Glomerular endothelial cell (primary cell): ENCODE data around the gene UNC5B. TPM values are rescaled to one million over a fixed set of nuclear protein-coding genes. Genes with fewer than 3 reads are reported as not detected.
"Not testable (repeated sequence)": the region's sequence is repeated elsewhere in the genome, so short reads cannot be mapped to it uniquely, and the experiment has no call there.

Experiments
- DNase-seq: peaks from one replicate; pipeline ENCODE4 v3.0.0-alpha.2; 2011; ENCODE audit warnings: low read depth, low spot score; ENCODE audit errors: extremely low read depth
- total RNA-seq: library from RNA; depleted of rRNA; stranded (reverse); fragments of >200 nt; gene quantifications from 2 replicates; pipeline ENCODE4 v1.2.3, GENCODE V29; 2015

The UNC5B gene
- total RNA-seq, 1 donor from 2014 or later: 69.5 TPM

DNA sequence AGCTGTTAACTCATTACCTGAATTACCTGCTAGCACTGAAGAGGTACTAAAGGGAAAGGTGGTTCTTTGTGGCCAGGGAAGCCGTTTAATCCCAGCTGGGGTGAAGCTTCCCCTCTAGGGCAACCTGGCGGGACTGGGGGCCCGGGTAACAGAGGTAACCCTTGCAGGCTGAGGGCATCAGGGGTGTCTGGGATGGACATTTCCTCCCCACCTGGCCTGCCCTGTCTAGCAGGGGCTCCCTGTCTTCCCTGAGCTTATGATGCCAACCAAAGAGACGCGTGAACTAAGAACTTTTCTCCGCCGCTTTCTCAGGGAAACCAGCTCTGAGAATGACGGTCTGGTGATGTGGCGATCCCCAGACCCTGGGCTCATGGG lies 52.8 kb downstream of the UNC5B start:
- no peak for DNase-seq

DNA sequence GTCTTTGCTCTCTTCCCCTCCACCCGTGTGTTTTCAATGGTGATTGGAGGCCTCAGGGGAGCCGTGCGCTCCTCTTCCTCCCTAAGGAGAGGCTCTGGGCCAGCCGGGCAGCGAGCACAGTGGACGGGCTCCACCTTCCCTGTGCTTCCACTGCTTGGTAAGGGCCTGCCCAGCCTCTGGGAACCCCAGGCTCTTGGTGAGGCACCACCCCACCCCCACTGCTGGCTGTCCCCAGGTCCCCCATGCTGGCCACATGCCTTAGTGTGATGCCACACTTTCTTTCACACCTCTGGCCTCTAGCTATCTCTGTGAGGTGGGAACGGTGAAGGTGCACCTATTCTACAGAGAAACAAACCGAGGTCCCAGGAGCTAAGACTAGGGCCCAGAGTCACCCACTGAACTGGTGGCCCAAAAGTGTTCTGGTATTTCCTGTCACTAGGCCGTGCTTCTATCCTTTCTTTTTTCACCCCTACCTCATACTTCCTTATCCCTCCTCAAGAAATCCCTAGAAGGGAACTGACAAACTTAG lies 53.3 kb downstream of the UNC5B start:
- DNase-seq: no peak

DNA sequence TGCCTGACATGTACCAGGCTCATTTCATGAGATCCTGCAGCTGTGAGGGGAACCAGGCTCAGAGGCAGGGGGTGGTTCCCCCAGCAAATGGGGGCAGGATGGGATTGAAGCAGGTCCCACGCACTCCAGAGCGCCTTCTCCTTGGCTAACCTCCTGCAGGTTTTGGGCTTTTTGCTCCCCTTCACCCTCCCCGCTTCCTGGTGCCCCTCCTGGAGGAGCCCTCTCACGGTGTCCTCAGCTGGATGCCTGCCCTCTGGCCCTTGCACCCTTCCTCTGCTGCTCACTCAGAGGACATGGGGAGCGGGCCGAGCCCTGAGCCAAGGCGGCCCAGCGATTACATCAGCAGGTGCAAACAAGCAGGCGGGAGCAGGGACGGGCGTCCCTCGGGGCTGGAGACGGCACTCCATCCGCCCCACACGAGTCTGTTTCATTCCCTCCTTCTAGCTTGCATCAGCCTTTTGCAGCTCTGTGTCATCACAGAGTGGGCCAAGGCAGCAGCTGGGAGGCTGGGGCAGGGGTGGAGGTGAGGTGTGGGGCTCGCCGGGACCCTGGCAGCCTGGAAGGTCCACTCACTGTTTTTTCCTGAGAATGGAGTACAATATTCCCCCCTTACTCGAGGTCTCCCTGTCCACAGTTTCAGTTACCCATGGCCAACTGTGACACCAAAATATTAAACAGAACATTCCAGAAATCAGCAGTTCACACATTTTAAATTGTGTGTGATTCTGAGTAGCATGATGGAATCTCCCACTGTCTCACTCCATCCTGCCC lies 54.0 kb downstream of the UNC5B start:
- no peak for DNase-seq

GRCh38 chr10:71266918-71267442 lies 54.6 kb downstream of the UNC5B start:
- DNase-seq: no peak

- no peak for DNase-seq
These were observed 55.3 kb downstream of the UNC5B start for GRCh38 chr10:71267508-71268240.

GRCh38 chr10:71268247-71268691 lies 55.9 kb downstream of the UNC5B start:
- DNase-seq: no peak

GRCh38 chr10:71268758-71269157 lies 56.4 kb downstream of the UNC5B start:
- DNase-seq: no peak

DNA sequence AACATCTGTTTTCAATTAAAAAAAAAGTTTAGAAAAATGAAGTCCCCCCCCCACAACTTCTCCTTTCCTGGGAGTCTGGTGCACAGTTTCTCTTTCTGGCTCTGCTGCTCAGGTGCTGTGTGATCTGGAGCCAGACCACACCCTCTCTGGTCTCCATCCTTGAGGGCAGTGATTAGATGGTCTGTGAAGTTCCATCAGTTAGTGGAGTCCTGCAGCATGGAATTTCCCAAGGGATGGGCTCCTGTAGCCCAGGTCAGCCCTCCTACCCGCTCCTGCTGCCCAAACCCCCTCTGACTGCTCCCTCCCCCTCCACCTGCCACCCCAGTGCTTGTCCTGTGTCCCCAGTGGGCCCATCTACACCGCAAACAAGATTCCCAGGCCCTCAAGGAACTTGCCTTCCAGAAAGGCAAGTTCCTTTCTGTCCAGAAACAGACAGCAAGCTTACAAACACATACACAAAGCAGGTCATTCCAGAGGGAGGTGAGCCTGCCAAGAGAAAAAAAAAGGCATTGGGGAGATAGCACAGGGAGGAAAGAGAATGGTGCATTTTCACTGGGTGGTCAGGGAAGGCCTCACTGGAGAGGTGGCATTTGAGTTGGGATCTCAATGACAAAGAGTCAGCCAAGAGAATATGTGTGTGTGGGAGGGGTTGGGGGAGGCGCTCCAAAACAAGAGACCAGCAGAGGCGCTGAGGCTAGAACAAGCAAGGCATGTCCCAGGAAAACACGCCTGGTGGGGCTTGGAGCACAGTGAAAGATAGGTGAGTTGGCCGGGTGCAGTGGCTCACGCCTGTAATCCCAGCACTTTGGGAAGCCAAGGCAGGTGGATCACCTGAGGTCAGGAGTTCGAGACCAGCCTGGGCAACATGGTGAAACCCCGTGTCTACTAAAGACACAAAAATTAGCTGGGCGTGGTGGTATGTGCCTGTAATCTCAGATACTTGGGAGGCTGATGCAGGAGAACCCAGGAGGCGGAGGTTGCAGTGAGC lies 57.2 kb downstream of the UNC5B start:
- DNase-seq: no peak

DNA sequence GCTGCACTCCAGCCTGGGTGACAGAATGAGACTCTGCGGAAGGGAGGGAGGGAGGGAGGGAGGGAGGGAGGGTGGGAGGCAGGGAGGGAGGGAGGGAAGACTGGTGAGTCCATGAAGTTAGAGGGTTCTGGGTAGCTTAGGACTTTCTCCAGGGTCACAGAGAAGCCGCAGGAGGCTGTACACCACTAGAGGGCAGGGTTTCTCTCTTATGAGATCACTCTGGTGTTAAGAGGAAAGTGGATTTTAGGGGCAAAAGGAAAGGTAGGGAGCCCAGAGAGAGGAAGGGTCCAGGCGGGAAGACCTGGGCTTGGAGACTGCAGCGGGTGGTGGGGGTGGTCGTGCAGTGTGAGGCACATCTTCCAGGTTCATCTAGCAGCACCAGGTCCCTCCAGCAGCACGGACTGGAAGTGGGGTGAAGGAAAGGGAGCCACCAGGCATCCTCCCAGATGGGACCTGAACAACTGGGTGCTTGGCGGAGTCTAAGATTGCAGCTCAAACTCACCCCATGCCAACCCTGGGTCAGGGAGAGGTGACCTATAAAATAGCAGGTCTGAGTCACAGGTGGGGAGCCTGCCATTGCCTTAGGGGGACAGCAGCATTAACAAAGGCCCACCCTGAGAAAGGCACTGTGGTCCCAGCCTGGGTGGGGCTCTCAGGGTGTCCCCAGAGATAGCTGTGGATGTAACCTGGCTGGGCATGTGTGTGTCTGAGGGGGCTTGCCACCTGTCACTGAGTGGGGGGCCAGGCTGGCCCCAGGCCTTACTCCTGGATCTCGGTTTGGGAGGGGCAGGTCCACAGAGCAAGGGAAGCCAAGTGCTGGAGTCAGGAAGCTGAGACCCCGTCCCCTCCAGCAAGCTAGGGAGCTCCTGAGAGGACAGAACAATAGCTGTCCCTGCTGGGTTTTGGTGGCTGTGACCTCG lies 58.2 kb downstream of the UNC5B start:
- DNase-seq: no peak

DNA sequence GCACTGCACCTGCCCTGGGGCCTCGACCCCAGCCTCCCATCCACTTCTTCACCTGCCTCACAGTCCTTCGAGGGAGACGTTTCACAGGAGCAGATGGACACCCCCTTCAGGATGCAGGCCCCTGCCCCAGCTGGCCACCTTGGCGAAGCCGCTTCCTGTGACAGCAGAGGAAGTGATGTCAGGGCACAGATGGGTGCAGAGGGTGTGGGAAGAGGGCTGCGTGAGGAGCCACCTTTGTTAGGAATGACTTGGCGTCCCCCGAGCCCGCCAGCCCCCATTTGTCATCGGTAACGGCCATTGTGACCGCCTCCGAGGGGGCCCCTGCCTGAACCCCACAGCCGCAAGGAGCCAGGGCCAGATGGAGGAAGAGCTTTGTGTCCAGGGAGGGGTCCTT lies 59.3 kb downstream of the UNC5B start:
- no peak for DNase-seq

DNA sequence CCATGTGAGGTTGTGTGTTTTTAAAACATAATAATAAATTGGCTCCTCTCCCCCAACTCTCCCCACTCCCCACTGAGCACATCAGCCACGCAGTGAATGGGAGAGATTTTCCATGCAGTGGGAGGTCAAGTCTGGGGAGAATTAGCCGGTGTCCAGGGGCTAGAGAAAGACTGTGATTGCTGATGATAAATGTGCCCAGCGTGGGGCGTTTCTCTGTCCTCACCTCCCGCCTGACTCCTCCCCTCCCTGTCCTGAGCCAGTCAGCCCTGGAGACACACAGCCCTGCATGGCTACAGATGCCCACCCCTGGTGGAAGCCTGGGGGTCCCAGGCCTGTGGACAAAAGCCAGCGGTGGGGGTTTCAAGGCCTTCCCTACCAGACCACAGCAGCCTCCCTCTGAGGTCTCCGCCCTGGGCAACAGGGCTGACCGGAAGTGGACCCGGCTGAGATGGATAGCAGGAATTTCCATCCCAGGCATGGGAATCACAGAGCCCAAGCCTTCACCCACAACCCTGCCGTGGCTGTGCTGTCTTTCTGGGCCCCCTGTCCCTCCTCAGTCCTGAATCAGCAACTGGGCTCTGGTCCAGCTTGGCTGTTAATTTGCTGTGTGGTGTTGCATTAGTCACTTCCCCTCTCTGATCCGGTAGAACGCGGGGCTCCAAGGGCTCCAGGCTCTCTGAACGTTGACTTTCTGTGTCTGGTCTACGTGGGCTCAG lies 59.8 kb downstream of the UNC5B start:
- DNase-seq: no peak

GRCh38 chr10:71272974-71273373 lies 60.6 kb downstream of the UNC5B start:
- DNase-seq: not testable (repeated sequence)

DNA sequence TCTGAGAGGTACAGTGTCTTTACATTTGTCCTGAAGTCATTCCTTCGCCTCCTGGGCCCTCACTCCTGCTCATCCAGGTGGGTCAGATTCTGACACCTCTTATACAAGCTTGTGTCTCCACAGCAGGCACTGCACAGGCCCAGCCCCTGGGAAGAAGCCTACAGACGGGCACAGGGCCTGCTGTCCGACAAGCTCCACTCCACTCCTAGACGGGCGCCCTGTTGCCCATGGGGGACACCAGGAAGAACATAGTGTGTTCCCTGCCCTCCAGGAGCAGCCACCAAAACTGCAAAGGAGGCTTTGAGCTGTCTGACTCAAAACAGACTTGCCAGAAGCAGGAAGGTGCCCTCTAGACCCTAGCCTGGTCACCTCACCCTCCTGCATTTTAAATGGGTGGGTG lies 61.1 kb downstream of the UNC5B start:
- DNase-seq: no peak

GRCh38 chr10:71274901-71275796 lies 62.8 kb downstream of the UNC5B start:
- no peak for DNase-seq

GRCh38 chr10:71276873-71277272 lies 64.5 kb downstream of the UNC5B start:
- no peak for DNase-seq

DNA sequence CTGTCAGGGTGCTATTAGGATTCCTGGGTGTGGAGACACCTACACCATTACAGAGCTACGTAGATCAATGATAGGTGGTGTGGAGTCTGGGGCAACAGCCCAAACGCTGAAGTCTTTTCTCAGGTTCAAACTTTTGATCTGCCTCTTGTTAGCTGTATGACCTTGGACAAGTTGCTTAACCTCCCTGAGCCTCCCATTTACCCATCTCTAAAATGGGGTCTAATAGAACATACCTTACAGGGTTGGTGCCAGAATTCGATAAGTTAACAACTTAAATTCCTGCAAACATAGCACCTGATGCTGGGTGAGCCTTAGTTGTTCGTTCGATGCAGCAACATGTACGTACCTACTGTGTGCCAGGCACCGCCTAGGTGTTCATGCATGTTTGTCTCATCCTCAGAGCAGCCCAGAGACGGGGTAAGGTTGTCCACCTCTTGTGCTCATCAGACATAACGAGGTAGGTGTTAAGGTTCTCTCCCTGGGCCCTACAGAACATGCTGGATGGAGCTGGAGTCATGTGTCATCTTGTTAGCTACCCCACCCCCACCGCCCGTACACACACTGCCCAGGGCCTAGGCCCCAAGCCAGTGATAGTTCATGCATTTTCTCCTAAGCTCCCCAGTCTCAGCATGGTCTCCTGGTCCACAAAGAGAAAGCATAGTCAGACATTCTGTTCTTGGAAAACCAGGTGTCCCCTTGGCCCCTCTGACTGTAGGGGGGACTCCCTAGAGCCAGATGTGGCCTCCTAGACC lies 65.7 kb downstream of the UNC5B start:
- no peak for DNase-seq
